HG03460 (cell line): ENCODE results near the gene RAET1L.
"Not testable (repeated sequence)": the region's sequence is repeated elsewhere in the genome, so short reads cannot be mapped to it uniquely, and the experiment has no call there.

Source experiments
- ATAC-seq: cut with Tn5 transposase; IDR thresholded peaks from one replicate; pipeline ENCODE4 v1.9.1; 2021; ENCODE audit not compliant: unreplicated experiment

Gene RAET1L

GRCh38 chr6:150016324-150017185 lies 8.8 kb downstream of the RAET1L start:
- peak; percentile 67 for ATAC-seq

- not testable (repeated sequence) for ATAC-seq
Measured at GRCh38 chr6:150015281-150016001, 9.9 kb downstream of the RAET1L start.

GRCh38 chr6:150014623-150015280 lies 10.6 kb downstream of the RAET1L start:
- not testable (repeated sequence) for ATAC-seq

- not testable (repeated sequence) for ATAC-seq
Measured at GRCh38 chr6:150013785-150014622, 11.3 kb downstream of the RAET1L start.

- ATAC-seq = not testable (repeated sequence)
Measured at GRCh38 chr6:150012846-150013784, 12.2 kb downstream of the RAET1L start.

- ATAC-seq = no peak
Measured at GRCh38 chr6:150008588-150008987, 16.7 kb downstream of the RAET1L start.

GRCh38 chr6:150006961-150007464 lies 18.3 kb downstream of the RAET1L start:
- ATAC-seq = no peak

GRCh38 chr6:150005761-150006651 lies 19.3 kb downstream of the RAET1L start:
- ATAC-seq = no peak

GRCh38 chr6:150004783-150005717 lies 20.3 kb downstream of the RAET1L start:
- peak; percentile 59 for ATAC-seq

GRCh38 chr6:150004101-150004782 lies 21.1 kb downstream of the RAET1L start:
- peak; percentile 41 for ATAC-seq

GRCh38 chr6:150003599-150003998 lies 21.7 kb downstream of the RAET1L start:
- not testable (repeated sequence) for ATAC-seq

GRCh38 chr6:150002710-150003109 lies 22.6 kb downstream of the RAET1L start:
- no peak for ATAC-seq

- ATAC-seq = peak; percentile 39
Measured at GRCh38 chr6:150001295-150002008, 23.9 kb downstream of the RAET1L start.

GRCh38 chr6:149999636-150000035 lies 25.7 kb downstream of the RAET1L start:
- no peak for ATAC-seq

- no peak for ATAC-seq
Measured at GRCh38 chr6:149995971-149996370, 29.4 kb downstream of the RAET1L start.

GRCh38 chr6:149995235-149995750 lies 30.0 kb downstream of the RAET1L start:
- no peak for ATAC-seq
